Endothelial cell of umbilical vein (primary cell): ENCODE measurements around the gene PXK. TPM values are rescaled to one million over a fixed set of nuclear protein-coding genes. Genes with fewer than 3 reads are reported as not detected.

Experiments
- BruUV-seq: library from RNA; stranded (reverse); fragments of 400-500 nt; replicated peaks from 2 replicates; lab custom pipeline; 2021; lab: Mats Ljungman, UMichigan
- CTCF ChIA-PET: fragments of 300-600, 350-600 bp; sonication (Branson Sonifier 250); formaldehyde crosslinking; loops from one replicate; lab custom pipeline; 2021; ENCODE audit warnings: antibody characterized with exemption, inconsistent platforms; lab: Charles Lee
- POLR2A ChIA-PET: fragments of 300-600, 350-600 bp; sonication (Branson Sonifier 250); formaldehyde crosslinking; loops from one replicate; lab custom pipeline; 2021; ENCODE audit warnings: antibody characterized with exemption, inconsistent platforms; lab: Charles Lee
- DNase-seq: peaks from one replicate; pipeline ENCODE4 v3.0.0-alpha.2; 2011; ENCODE audit warnings: low read depth, low spot score
- FAIRE-seq: peaks from 2 replicates; lab custom pipeline; 2011; peaks lifted over from hg19 to GRCh38; lab: Jason Lieb, UNC
- H2AFZ ChIP-seq: 2 replicates; pipeline ENCODE4 v1.6.0; 2012; ENCODE audit warnings: low read depth, low read length, control low read depth, inconsistent platforms
- H3K27ac ChIP-seq: 2 replicates; pipeline ENCODE4 v1.5.1; 2011; ENCODE audit warnings: low read depth, mild to moderate bottlenecking, control low read depth, low read length, moderate library complexity; ENCODE audit not compliant: insufficient read depth
- H3K27me3 ChIP-seq, 2 experiments: 2 replicates each; pipeline versions ENCODE4 v1.6.0 to v1.6.1; 2011; ENCODE audit warnings: low read length in 2 of 2, mixed read lengths in 1 of 2; ENCODE audit not compliant: control insufficient read depth in 2 of 2, insufficient read depth in 2 of 2
- H3K36me3 ChIP-seq, 2 experiments: 2 replicates in 1 of 2; 3 replicates in 1 of 2; pipeline ENCODE4 v1.5.1; 2011; ENCODE audit warnings: low read length in 2 of 2, mild to moderate bottlenecking in 1 of 2, moderate library complexity in 1 of 2; ENCODE audit not compliant: control insufficient read depth in 2 of 2, insufficient read depth in 2 of 2; ENCODE audit errors: extremely low read depth in 1 of 2
- H3K4me1 ChIP-seq: 3 replicates; pipeline ENCODE4 v1.5.1; 2011; ENCODE audit warnings: mild to moderate bottlenecking, low read length; ENCODE audit not compliant: control insufficient read depth, insufficient read depth; ENCODE audit errors: extremely low read depth
- H3K4me2 ChIP-seq: 2 replicates; pipeline ENCODE4 v1.6.1; 2011; ENCODE audit warnings: low read length, control low read depth, mixed read lengths; ENCODE audit not compliant: insufficient read depth
- H3K4me3 ChIP-seq, 3 experiments: fragments of 200-600 bp in 1 of 3; sonication (generic), shearing (Covaris generic) in 1 of 3; replicated peaks in 1 of 3; 2 replicates each; pipeline ENCODE4 v1.5.1; 2011 to 2016; ENCODE audit warnings: control low read depth in 3 of 3, low read length in 3 of 3, mild to moderate bottlenecking in 2 of 3, inconsistent platforms in 1 of 3, low read depth in 1 of 3, moderate library complexity in 1 of 3; ENCODE audit not compliant: insufficient read depth in 1 of 3
- H3K79me2 ChIP-seq: 2 replicates; pipeline ENCODE4 v1.6.0; 2012; ENCODE audit warnings: low read length, inconsistent platforms; ENCODE audit not compliant: control insufficient read depth, insufficient read depth
- H3K9ac ChIP-seq: replicated peaks from 2 replicates; pipeline ENCODE3; 2011; ENCODE audit warnings: low read length, control low read depth; ENCODE audit not compliant: insufficient read depth; ENCODE audit errors: extremely low read depth
- H3K9me1 ChIP-seq: replicated peaks from 3 replicates; pipeline ENCODE4 v1.6.0; 2011; ENCODE audit warnings: mild to moderate bottlenecking, low read length; ENCODE audit not compliant: control insufficient read depth, insufficient read depth; ENCODE audit errors: extremely low read depth
- H3K9me3 ChIP-seq: replicated peaks from 2 replicates; pipeline ENCODE4 v1.5.1; 2012; ENCODE audit warnings: low read length, inconsistent platforms; ENCODE audit not compliant: control insufficient read depth, insufficient read depth
- H4K20me1 ChIP-seq: replicated peaks from 2 replicates; pipeline ENCODE3; 2011; ENCODE audit warnings: mild to moderate bottlenecking, low read length; ENCODE audit not compliant: control insufficient read depth, insufficient read depth; ENCODE audit errors: extremely low read depth
- CTCF ChIP-seq, 2 donors: IDR thresholded peaks; 1 replicate in 1 of 2; 2 replicates in 1 of 2; pipeline ENCODE4 v1.5.1; 2011; ENCODE audit warnings: low read length in 2 of 2, mild to moderate bottlenecking in 2 of 2, moderate library complexity in 2 of 2, control low read depth in 1 of 2, inconsistent platforms in 1 of 2, low read depth in 1 of 2; ENCODE audit not compliant: insufficient read depth in 1 of 2; ENCODE audit errors: extremely low read depth in 1 of 2
- MYC ChIP-seq: IDR thresholded peaks from one replicate; pipeline ENCODE4 v1.6.1; 2011; ENCODE audit warnings: mild to moderate bottlenecking, low read depth, low read length
- dilution Hi-C: fragments of 300-500 bp; cut with MboI; formaldehyde crosslinking; loops from one replicate; pipeline ENCODE4 v1.15.0; 2019; ENCODE audit warnings: low sequenced_read_pairs; ENCODE audit not compliant: extremely low pct_ligation_motif_present
- intact Hi-C: fragments of 100-400 bp; cut with micrococcal nuclease; formaldehyde crosslinking; loops from one replicate; pipeline ENCODE4 v1.10.0; 2022
- polyA plus RNA-seq, 4 experiments: library from polyadenylated mRNA; depleted of rRNA in 3 of 4; stranded (reverse) in 3 of 4; unstranded in 1 of 4; fragments of >200 nt; gene quantifications; 2 replicates each; pipeline versions ENCODE4 v1.2.1 to v1.2.3, GENCODE V29; 2011 to 2012; ENCODE audit warnings: missing spikeins in 1 of 4
- total RNA-seq: library from RNA; stranded (reverse); gene quantifications from 2 replicates; pipeline ENCODE4 v1.2.3, GENCODE V29; 2021

The PXK gene
- total and polyA plus RNA-seq, 2 donors (not counting 3 experiments of a cell fraction or from before 2014, with no cell fraction given): 11.3 to 14.6 TPM

- CTCF ChIA-PET: interaction anchor here (0.6 to 3.8 kb wide), 21 partner anchors 10 to 237 kb away, joined by 3 to 44 read pairs (median 5); partner anchors contain the start of genes HTD2, PDHB, PXK and RPP14
- dilution Hi-C loops: no loop called here
Measured at GRCh38 chr3:58414538-58415197, 82.0 kb downstream of the PXK start.

More at GRCh38 chr3:58414538-58415197, 82.0 kb downstream of the PXK start:
- no peaks in the 10 kb centered on the region for H3K9me1 ChIP-seq
- POLR2A ChIA-PET: no interaction called here
- H3K4me2 ChIP-seq: no peak overlapping the region
- no peaks in the 10 kb centered on the region for H4K20me1 ChIP-seq
- no peaks in the 10 kb centered on the region for H3K9me3 ChIP-seq
- H3K27me3 ChIP-seq: no peaks in the 10 kb centered on the region
- no peaks in the 10 kb centered on the region for H3K79me2 ChIP-seq
- peak; percentile 82 for FAIRE-seq
- no TSS peak for BruUV-seq
- H3K4me3 ChIP-seq: no peak overlapping the region
- H3K36me3 ChIP-seq: peaks cover 0 to 8% of the 10 kb centered on the region in 2 experiments
- DNase-seq: peak; percentile 79
- TF ChIP-seq MYC (no peak), CTCF (IDR thresholded peaks at IDR 0.05; ENCODE audit: extremely low read depth in 1 of 2, insufficient read depth in 1 of 2, low read depth in 1 of 2, low read length in 2 of 2) (peak; percentile 64)
- H3K4me1 ChIP-seq: no peaks in the 10 kb centered on the region
- no peak overlapping the region for H2AFZ ChIP-seq
- H3K27ac ChIP-seq: no peak overlapping the region
- no peak overlapping the region for H3K9ac ChIP-seq
- intact Hi-C loops: loop anchor here (1.0 kb wide), 4 partner anchors 81 to 227 kb away; partner anchors contain the start of genes HTD2 and RPP14
